ENCODE results near the gene KIAA0753. TPM values are rescaled to one million over a fixed set of nuclear protein-coding genes. Genes with fewer than 3 reads are reported as not detected.
"Not testable (repeated sequence)": the region's sequence is repeated elsewhere in the genome, so short reads cannot be mapped to it uniquely, and the experiment has no call there.

The KIAA0753 gene
- polyA plus RNA-seq, 1 donor (not counting 4 experiments of a cell fraction or from before 2014, with no cell fraction given) = 11.6 TPM

DNA sequence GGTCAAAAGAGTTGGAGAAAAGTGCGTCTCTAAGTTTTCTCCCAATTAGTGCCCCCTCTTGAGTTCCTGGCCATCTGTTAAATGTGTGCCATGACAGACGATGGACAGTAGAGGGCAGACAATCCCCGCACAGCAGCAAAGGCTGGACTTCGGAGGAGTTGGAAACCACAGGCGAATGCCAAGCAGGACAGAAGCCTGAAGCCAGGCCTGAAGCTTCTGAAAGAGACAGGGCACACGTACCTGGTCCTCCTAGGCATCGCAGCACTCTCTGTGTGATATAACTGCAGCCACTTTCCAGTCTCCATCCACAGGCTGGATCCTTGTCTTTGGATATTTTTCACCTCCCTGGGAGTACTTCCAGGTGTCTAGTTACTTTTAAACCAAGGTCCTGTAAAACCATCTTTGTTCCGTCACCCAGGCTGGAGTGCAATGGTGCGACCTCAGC is 25.6 kb upstream of the KIAA0753 start:
- Histone ChIP-seq H3K4me1 (ENCODE audit: control insufficient read depth, extremely low read depth, insufficient read depth, low read length) (peaks cover 35% of the 10 kb centered on the region), H3K9me3 (ENCODE audit: control insufficient read depth, low read depth, low read length) (no peaks in the 10 kb centered on the region), H3K36me3 (ENCODE audit: control insufficient read depth in 2 of 2, extremely low read depth in 1 of 2, insufficient read depth in 2 of 2, low read length in 2 of 2) (no peaks in the 10 kb centered on the region), H3K9ac (ENCODE audit: control insufficient read depth, extremely low read depth, insufficient read depth, low read length) (peak overlapping the region; percentile 42), H3K27ac (ENCODE audit: control insufficient read depth, insufficient read depth, low read length) (peak overlapping the region; percentile 74), H4K20me1 (ENCODE audit: control insufficient read depth, extremely low read depth, insufficient read depth, low read length) (no peaks in the 10 kb centered on the region), H2AFZ (ENCODE audit: control insufficient read depth, low read length) (peak overlapping the region; percentile 52), H3K79me2 (ENCODE audit: control insufficient read depth, insufficient read depth, low read length) (no peaks in the 10 kb centered on the region), H3K27me3 (ENCODE audit: control insufficient read depth, extremely low read depth, insufficient read depth, low read length) (no peaks in the 10 kb centered on the region), H3K4me3 (ENCODE audit: control insufficient read depth in 2 of 3, extremely low read depth in 1 of 3, insufficient read depth in 2 of 3, low read depth in 1 of 3, low read length in 3 of 3) (no peak overlapping the region), H3K9me1 (ENCODE audit: control insufficient read depth, extremely low read depth, insufficient read depth, low read length) (no peaks in the 10 kb centered on the region), H3K4me2 (ENCODE audit: control insufficient read depth, extremely low read depth, insufficient read depth, low read depth, low read length) (peak overlapping the region; percentile 63)
- dilution Hi-C loops (cut with MboI; ENCODE audit: extremely low pct_ligation_motif_present, low sequenced_read_pairs) = no loop called here
- TF ChIP-seq EZH2 (IDR thresholded peaks at IDR 0.05; ENCODE audit: low read length) = no peak
- TF ChIP-seq, protein P1, sequence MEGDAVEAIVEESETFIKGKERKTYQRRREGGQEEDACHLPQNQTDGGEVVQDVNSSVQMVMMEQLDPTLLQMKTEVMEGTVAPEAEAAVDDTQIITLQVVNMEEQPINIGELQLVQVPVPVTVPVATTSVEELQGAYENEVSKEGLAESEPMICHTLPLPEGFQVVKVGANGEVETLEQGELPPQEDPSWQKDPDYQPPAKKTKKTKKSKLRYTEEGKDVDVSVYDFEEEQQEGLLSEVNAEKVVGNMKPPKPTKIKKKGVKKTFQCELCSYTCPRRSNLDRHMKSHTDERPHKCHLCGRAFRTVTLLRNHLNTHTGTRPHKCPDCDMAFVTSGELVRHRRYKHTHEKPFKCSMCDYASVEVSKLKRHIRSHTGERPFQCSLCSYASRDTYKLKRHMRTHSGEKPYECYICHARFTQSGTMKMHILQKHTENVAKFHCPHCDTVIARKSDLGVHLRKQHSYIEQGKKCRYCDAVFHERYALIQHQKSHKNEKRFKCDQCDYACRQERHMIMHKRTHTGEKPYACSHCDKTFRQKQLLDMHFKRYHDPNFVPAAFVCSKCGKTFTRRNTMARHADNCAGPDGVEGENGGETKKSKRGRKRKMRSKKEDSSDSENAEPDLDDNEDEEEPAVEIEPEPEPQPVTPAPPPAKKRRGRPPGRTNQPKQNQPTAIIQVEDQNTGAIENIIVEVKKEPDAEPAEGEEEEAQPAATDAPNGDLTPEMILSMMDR (optimal IDR thresholded peaks at IDR 0.05 in 1 of 3, IDR thresholded peaks at IDR 0.05 in 1 of 3, conservative IDR thresholded peaks at IDR 0.05 in 1 of 3; ENCODE audit: extremely low read depth in 1 of 3, insufficient read depth in 2 of 3, low read length in 3 of 3) = peak; percentile 89 to 97 (median 96)
- no peak for FAIRE-seq
- no peak for DNase-seq (ENCODE audit: low read depth, low spot score)

DNA sequence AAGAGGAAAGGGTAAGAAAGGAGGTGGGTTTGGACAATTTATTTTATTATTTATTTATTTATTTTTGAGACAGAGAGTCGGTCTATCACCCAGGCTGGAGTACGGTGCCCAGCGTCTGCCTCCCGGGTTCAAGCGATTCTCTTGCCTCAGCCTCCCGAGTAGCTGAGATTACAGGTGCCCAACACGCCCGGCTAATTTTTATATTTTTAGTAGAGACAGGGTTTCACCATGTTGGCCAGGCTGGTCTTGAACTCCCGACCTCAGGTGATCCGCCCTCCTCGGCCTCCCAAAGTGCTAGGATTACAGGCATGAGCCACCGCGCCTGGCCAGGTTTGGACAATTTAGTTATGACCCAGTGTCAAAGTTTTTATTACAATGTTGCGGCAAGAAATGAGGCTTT is 22.7 kb upstream of the KIAA0753 start:
- H3K9ac ChIP-seq (ENCODE audit: control insufficient read depth, extremely low read depth, insufficient read depth, low read length); FAIRE-seq; H3K4me3 ChIP-seq (ENCODE audit: control insufficient read depth in 2 of 3, extremely low read depth in 1 of 3, insufficient read depth in 2 of 3, low read depth in 1 of 3, low read length in 3 of 3); H3K36me3 ChIP-seq (ENCODE audit: control insufficient read depth in 2 of 2, extremely low read depth in 1 of 2, insufficient read depth in 2 of 2, low read length in 2 of 2); dilution Hi-C loops (cut with MboI; ENCODE audit: extremely low pct_ligation_motif_present, low sequenced_read_pairs); H2AFZ ChIP-seq (ENCODE audit: control insufficient read depth, low read length); DNase-seq (ENCODE audit: low read depth, low spot score); H3K9me3 ChIP-seq (ENCODE audit: control insufficient read depth, low read depth, low read length); H3K27me3 ChIP-seq (ENCODE audit: control insufficient read depth, extremely low read depth, insufficient read depth, low read length); H3K27ac ChIP-seq (ENCODE audit: control insufficient read depth, insufficient read depth, low read length); H3K9me1 ChIP-seq (ENCODE audit: control insufficient read depth, extremely low read depth, insufficient read depth, low read length); H3K79me2 ChIP-seq (ENCODE audit: control insufficient read depth, insufficient read depth, low read length); H4K20me1 ChIP-seq (ENCODE audit: control insufficient read depth, extremely low read depth, insufficient read depth, low read length); H3K4me2 ChIP-seq (ENCODE audit: control insufficient read depth, extremely low read depth, insufficient read depth, low read depth, low read length): not testable (repeated sequence)
- H3K4me1 ChIP-seq (ENCODE audit: control insufficient read depth, extremely low read depth, insufficient read depth, low read length) = peaks cover 12% of the 10 kb centered on the region

DNA sequence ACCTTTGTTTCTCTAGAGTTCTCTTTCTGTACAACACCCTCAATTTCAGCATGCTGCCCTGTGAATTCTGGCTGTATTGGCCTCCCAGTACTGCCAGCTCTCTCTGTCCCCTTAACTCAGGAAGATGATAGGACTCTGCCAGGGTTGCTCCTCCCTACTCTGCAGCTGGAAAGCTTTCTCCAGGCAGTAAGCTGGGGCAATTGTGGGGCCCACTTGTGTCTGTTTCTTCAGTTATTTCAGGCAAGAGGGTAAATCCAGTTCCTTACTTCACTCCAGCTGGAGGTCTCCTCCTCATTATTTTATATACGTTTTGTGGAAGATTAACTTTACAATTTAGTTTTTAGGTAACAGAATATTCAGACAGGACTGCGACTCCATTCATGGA is 20.9 kb upstream of the KIAA0753 start:
- Histone ChIP-seq H3K9me1 (ENCODE audit: control insufficient read depth, extremely low read depth, insufficient read depth, low read length) (no peaks in the 10 kb centered on the region), H3K27me3 (ENCODE audit: control insufficient read depth, extremely low read depth, insufficient read depth, low read length) (no peaks in the 10 kb centered on the region), H3K9ac (ENCODE audit: control insufficient read depth, extremely low read depth, insufficient read depth, low read length) (no peak overlapping the region), H3K4me1 (ENCODE audit: control insufficient read depth, extremely low read depth, insufficient read depth, low read length) (peaks cover 11% of the 10 kb centered on the region), H3K79me2 (ENCODE audit: control insufficient read depth, insufficient read depth, low read length) (no peaks in the 10 kb centered on the region), H3K4me3 (ENCODE audit: control insufficient read depth in 2 of 3, extremely low read depth in 1 of 3, insufficient read depth in 2 of 3, low read depth in 1 of 3, low read length in 3 of 3) (no peak overlapping the region), H4K20me1 (ENCODE audit: control insufficient read depth, extremely low read depth, insufficient read depth, low read length) (no peaks in the 10 kb centered on the region), H3K36me3 (ENCODE audit: control insufficient read depth in 2 of 2, extremely low read depth in 1 of 2, insufficient read depth in 2 of 2, low read length in 2 of 2) (no peaks in the 10 kb centered on the region), H3K4me2 (ENCODE audit: control insufficient read depth, extremely low read depth, insufficient read depth, low read depth, low read length) (no peak overlapping the region), H2AFZ (ENCODE audit: control insufficient read depth, low read length) (no peak overlapping the region), H3K9me3 (ENCODE audit: control insufficient read depth, low read depth, low read length) (no peaks in the 10 kb centered on the region), H3K27ac (ENCODE audit: control insufficient read depth, insufficient read depth, low read length) (no peak overlapping the region)
- dilution Hi-C loops (cut with MboI; ENCODE audit: extremely low pct_ligation_motif_present, low sequenced_read_pairs) = no loop called here
- FAIRE-seq (no peak), DNase-seq (ENCODE audit: low read depth, low spot score) (no peak)
- no peak for TF ChIP-seq EZH2 (IDR thresholded peaks at IDR 0.05; ENCODE audit: low read length)
- TF ChIP-seq, protein P1 (optimal IDR thresholded peaks at IDR 0.05 in 1 of 3, IDR thresholded peaks at IDR 0.05 in 1 of 3, conservative IDR thresholded peaks at IDR 0.05 in 1 of 3; ENCODE audit: extremely low read depth in 1 of 3, insufficient read depth in 2 of 3, low read length in 3 of 3) = no peak
